OCI-LY7 (cell line): Measurements from ENCODE around the gene APEH. TPM values are rescaled to one million over a fixed set of nuclear protein-coding genes. Genes with fewer than 3 reads are reported as not detected.

Experiments
- BruUV-seq: library from RNA; stranded (reverse); fragments of 400-500 nt; replicated peaks from 2 replicates; lab custom pipeline; 2021; lab: Mats Ljungman, UMichigan
- CTCF ChIA-PET: fragments of 300-600 bp; sonication (Branson Sonifier 250); formaldehyde crosslinking; loops from one replicate; lab custom pipeline; 2022; ENCODE audit warnings: antibody characterized with exemption; ENCODE audit not compliant: unreplicated experiment; lab: Charles Lee
- POLR2A ChIA-PET: fragments of 300-600 bp; sonication (Branson Sonifier 250); formaldehyde crosslinking; loops from one replicate; lab custom pipeline; 2022; ENCODE audit warnings: antibody characterized with exemption; lab: Charles Lee
- DNase-seq: peaks from one replicate; pipeline ENCODE4 v3.0.0-alpha.2; 2015; ENCODE audit warnings: low spot score
- H2AFZ ChIP-seq: fragments of 200-600 bp; sonication (generic), shearing (Covaris generic); 2 replicates; pipeline ENCODE4 v1.6.1; 2014; ENCODE audit warnings: mild to moderate bottlenecking, antibody characterized with exemption, low read length, moderate library complexity
- H3K27ac ChIP-seq: fragments of 200-600 bp; sonication (generic); 2 replicates; pipeline ENCODE4 v1.5.1; 2014; ENCODE audit warnings: mixed run types, low read depth, mild to moderate bottlenecking, moderate library complexity, low read length, inconsistent platforms; ENCODE audit not compliant: poor library complexity, severe bottlenecking
- H3K36me3 ChIP-seq: fragments of 200-600 bp; sonication (generic); 2 replicates; pipeline ENCODE4 v1.6.1; 2014; ENCODE audit warnings: mild to moderate bottlenecking, antibody characterized with exemption, low read length, moderate library complexity, mixed read lengths; ENCODE audit not compliant: insufficient read depth
- H3K4me1 ChIP-seq: fragments of 200-600 bp; sonication (generic); 2 replicates; pipeline ENCODE4 v1.5.1; 2014; ENCODE audit warnings: mild to moderate bottlenecking, low read length; ENCODE audit not compliant: insufficient read depth, poor library complexity, severe bottlenecking
- H3K4me2 ChIP-seq: fragments of 200-600 bp; sonication (generic); 2 replicates; pipeline ENCODE4 v1.6.1; 2014; ENCODE audit warnings: mild to moderate bottlenecking, low read length
- H3K4me3 ChIP-seq: fragments of 200-600 bp; sonication (generic); 2 replicates; pipeline ENCODE4 v1.5.1; 2014; ENCODE audit warnings: mild to moderate bottlenecking, low read depth, low read length; ENCODE audit not compliant: poor library complexity, severe bottlenecking
- H3K79me2 ChIP-seq: fragments of 200-600 bp; sonication (generic); 2 replicates; pipeline ENCODE4 v1.6.1; 2016; ENCODE audit warnings: low read depth, mild to moderate bottlenecking, low read length, moderate library complexity, mixed read lengths; ENCODE audit not compliant: insufficient read depth
- H3K9me2 ChIP-seq: fragments of 200-600 bp; sonication (generic); 2 replicates; pipeline ENCODE4 v1.6.1; 2016; ENCODE audit warnings: mild to moderate bottlenecking, low read length, mixed read lengths; ENCODE audit not compliant: insufficient read depth
- H3K9me3 ChIP-seq: fragments of 200-600 bp; sonication (generic); 2 replicates; pipeline ENCODE4 v1.6.1; 2014; ENCODE audit warnings: mild to moderate bottlenecking, mixed run types, low read length, mixed read lengths
- H4K20me1 ChIP-seq: fragments of 200-600 bp; sonication (generic); 2 replicates; pipeline ENCODE4 v1.6.1; 2014; ENCODE audit warnings: mild to moderate bottlenecking, antibody characterized with exemption, low read length, moderate library complexity, mixed read lengths; ENCODE audit not compliant: insufficient read depth
- EZH2phosphoT487 ChIP-seq: fragments of 200-600 bp; sonication (generic); IDR thresholded peaks from 2 replicates; pipeline ENCODE4 v1.6.1; 2018; ENCODE audit warnings: low read depth, borderline replicate concordance, mild to moderate bottlenecking, mixed run types, antibody characterized with exemption, low read length, moderate library complexity, mixed read lengths
- intact Hi-C: fragments of 100-400 bp; cut with micrococcal nuclease; formaldehyde crosslinking; loops from one replicate; pipeline ENCODE4 v1.10.0; 2022; ENCODE audit not compliant: unreplicated experiment
- total RNA-seq, 2 experiments: library from RNA; depleted of rRNA in 1 of 2; stranded (reverse); fragments of >200 nt in 1 of 2; shearing (Covaris generic) in 1 of 2; gene quantifications; 2 replicates each; pipeline ENCODE4 v1.2.3, GENCODE V29; 2014 to 2022
- TF ChIP-seq, protein P1 (sequence below): fragments of 200-600 bp; sonication (generic); conservative IDR thresholded peaks from 2 replicates; pipeline ENCODE4 v1.5.1; 2014; ENCODE audit warnings: mild to moderate bottlenecking, antibody characterized with exemption, low read length, moderate library complexity, mixed read lengths

APEH gene
- total RNA-seq, 2 experiments from 2014 or later: 112 to 132 TPM

DNA sequence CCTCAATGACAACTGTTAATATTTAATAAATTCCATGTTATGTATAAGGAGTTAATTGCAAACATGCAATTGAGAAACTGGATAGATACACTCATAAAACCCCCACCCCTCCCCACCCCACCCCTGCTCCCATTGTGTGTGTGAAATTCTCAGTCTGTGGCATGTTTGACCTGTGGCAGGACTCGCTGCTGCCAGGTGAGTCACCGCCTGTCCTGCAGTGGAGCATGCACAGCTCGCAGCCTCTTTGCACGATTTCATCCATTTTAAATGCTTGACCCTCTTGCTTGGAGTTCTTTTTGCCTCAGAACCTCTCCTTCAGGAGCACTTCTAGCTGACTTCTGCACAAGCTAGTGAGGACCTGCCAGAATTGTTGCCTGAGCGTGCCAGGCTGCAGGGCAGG is 5.3 kb upstream of the APEH start:
- no TSS peak for BruUV-seq
- TF ChIP-seq, protein P1, sequence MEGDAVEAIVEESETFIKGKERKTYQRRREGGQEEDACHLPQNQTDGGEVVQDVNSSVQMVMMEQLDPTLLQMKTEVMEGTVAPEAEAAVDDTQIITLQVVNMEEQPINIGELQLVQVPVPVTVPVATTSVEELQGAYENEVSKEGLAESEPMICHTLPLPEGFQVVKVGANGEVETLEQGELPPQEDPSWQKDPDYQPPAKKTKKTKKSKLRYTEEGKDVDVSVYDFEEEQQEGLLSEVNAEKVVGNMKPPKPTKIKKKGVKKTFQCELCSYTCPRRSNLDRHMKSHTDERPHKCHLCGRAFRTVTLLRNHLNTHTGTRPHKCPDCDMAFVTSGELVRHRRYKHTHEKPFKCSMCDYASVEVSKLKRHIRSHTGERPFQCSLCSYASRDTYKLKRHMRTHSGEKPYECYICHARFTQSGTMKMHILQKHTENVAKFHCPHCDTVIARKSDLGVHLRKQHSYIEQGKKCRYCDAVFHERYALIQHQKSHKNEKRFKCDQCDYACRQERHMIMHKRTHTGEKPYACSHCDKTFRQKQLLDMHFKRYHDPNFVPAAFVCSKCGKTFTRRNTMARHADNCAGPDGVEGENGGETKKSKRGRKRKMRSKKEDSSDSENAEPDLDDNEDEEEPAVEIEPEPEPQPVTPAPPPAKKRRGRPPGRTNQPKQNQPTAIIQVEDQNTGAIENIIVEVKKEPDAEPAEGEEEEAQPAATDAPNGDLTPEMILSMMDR: no peak
- no peak for TF ChIP-seq EZH2phosphoT487
- POLR2A ChIA-PET: interaction anchor here (1.3 kb wide), 1 partner anchor 128 kb away, joined by 3 read pairs; no protein-coding TSS in a partner anchor

DNA sequence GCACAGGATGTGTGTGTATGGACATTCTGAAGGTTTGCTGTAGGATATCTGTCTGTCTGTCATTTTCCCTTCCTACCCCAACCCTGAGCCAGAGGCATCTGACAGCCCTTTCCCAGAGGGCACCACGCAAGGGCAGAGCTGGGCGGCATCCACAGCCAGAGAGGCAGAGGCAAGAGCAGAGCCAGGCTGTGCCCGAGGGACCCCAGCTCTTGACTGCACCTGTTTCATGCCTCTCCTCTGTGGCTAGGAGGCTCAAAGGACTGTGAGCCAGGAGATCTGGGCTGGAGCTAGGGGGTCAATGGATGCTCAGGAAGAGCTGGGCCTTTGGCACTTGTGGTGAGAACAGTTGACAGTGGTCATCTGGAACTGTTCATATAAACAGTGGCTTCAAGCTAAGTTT is 4.8 kb upstream of the APEH start:
- Histone ChIP-seq H3K79me2 (0 out of 2 replicates have a peak, but pooled peaks cover 8% of the 10 kb centered on the region), H3K4me3 (no peak overlapping the region), H3K9me2 (no peaks in the 10 kb centered on the region), H3K9me3 (no peaks in the 10 kb centered on the region), H3K4me1 (peaks cover 7% of the 10 kb centered on the region), H3K4me2 (no peak overlapping the region), H3K27ac (no peak overlapping the region), H3K36me3 (no peaks in the 10 kb centered on the region), H4K20me1 (no peaks in the 10 kb centered on the region), H2AFZ (no peak overlapping the region)
- intact Hi-C loops: no loop called here
- no TSS peak for BruUV-seq
- CTCF ChIA-PET: interaction anchor here (1.4 kb wide), 1 partner anchor 130 kb away, joined by 5 read pairs; no protein-coding TSS in a partner anchor
- no peak for DNase-seq
- TF ChIP-seq EZH2phosphoT487: no peak
- TF ChIP-seq, protein P1: no peak
- POLR2A ChIA-PET: interaction anchor here (1.3 kb wide), 1 partner anchor 129 kb away, joined by 3 read pairs; no protein-coding TSS in a partner anchor

More for the DNA sequence above, 5.3 kb upstream of the APEH start:
- Histone ChIP-seq H3K4me2 (no peak overlapping the region), H4K20me1 (no peaks in the 10 kb centered on the region), H3K27ac (no peak overlapping the region), H3K9me3 (no peaks in the 10 kb centered on the region), H3K36me3 (no peaks in the 10 kb centered on the region), H3K79me2 (0 out of 2 replicates have a peak, but pooled peaks cover 8% of the 10 kb centered on the region), H3K9me2 (no peaks in the 10 kb centered on the region), H3K4me1 (peaks cover 7% of the 10 kb centered on the region), H2AFZ (no peak overlapping the region), H3K4me3 (no peak overlapping the region)
- intact Hi-C loops: no loop called here
- DNase-seq: no peak
- CTCF ChIA-PET: interaction anchor here (1.4 kb wide), 1 partner anchor 129 kb away, joined by 5 read pairs; no protein-coding TSS in a partner anchor

DNA sequence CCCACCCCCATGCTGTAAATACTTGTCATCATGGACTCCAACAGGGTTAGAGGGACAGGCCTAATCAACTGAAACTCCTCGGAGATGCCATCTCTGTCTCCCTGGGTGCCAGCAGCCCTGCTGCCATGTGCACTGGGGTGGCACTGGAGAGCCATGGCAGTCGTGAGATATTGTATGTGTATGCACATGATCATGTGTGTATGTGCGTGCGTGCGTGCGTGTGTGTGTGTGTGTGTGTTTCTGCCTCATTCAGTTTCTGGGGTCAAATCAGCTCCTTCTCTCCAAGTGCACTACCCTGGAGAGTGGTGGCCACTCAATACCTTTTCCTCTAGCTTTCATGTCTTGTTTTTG is 3.2 kb upstream of the APEH start:
- H3K4me2 ChIP-seq: no peak overlapping the region

More for the DNA sequence above, 3.2 kb upstream of the APEH start:
- Histone ChIP-seq H3K36me3 (peaks cover 3% of the 10 kb centered on the region; the same call in 1 of the 2 replicates), H3K4me3 (no peak overlapping the region), H3K4me1 (peaks cover 17% of the 10 kb centered on the region), H3K9me2 (no peaks in the 10 kb centered on the region), H3K79me2 (peaks cover 8% of the 10 kb centered on the region; the same call in 1 of the 2 replicates), H3K27ac (no peak overlapping the region), H4K20me1 (no peaks in the 10 kb centered on the region), H3K9me3 (no peaks in the 10 kb centered on the region), H2AFZ (no peak overlapping the region)
- ChIA-PET POLR2A (interaction anchor here (2.8 kb wide), 1 partner anchor 131 kb away, joined by 18 read pairs; no protein-coding TSS in a partner anchor), CTCF (interaction anchor here (1.6 kb wide), 2 partner anchors 131 to 133 kb away, joined by 5 to 6 read pairs; no protein-coding TSS in a partner anchor)
- intact Hi-C loops: loop anchor here (1.0 to 5.0 kb wide), 3 partner anchors 132 to 579 kb away; partner anchors contain the start of genes QRICH1 and USP4
- TF ChIP-seq, protein P1: no peak
- no peak for TF ChIP-seq EZH2phosphoT487
- DNase-seq: no peak
- BruUV-seq: no TSS peak
